ENCODE data around the gene PSMD5. TPM values are rescaled to one million over a fixed set of nuclear protein-coding genes. Genes with fewer than 3 reads are reported as not detected.

PSMD5 gene
- total and polyA plus RNA-seq, 2 of the 4 experiments (the other 2 are of a cell fraction) = 25.6 to 26.1 TPM

GRCh38 chr9:120864719-120865118, 22.0 kb upstream of the PSMD5 start:
- Histone ChIP-seq H3K9me3 (ENCODE audit: control insufficient read depth, insufficient read depth, low read length) (no peaks in the 10 kb centered on the region), H4K20me1 (ENCODE audit: insufficient read depth, low read length) (no peaks in the 10 kb centered on the region), H2BK5ac (ENCODE audit: low read depth, low read length, poor library complexity, severe bottlenecking) (no peak overlapping the region), H3K27ac (ENCODE audit: insufficient read depth, low read length) (no peak overlapping the region), H3K4ac (ENCODE audit: low read depth, low read length) (no peak overlapping the region), H3K4me3 (ENCODE audit: insufficient read depth, low read depth, low read length) (no peak overlapping the region), H3K4me1 (ENCODE audit: control insufficient read depth, insufficient read depth, low read length) (peaks cover 6% of the 10 kb centered on the region), H2AK5ac (ENCODE audit: low read depth, low read length) (no peak overlapping the region), H4K91ac (ENCODE audit: insufficient read depth, low read depth, low read length) (no peak overlapping the region), H3K9ac (ENCODE audit: low read depth, low read length) (no peak overlapping the region), H4K8ac (ENCODE audit: low read depth in 2 of 2, low read length in 2 of 2) (no peak overlapping the region), H3K27me3 (ENCODE audit: control insufficient read depth, insufficient read depth, low read length) (no peaks in the 10 kb centered on the region), H3K23ac (ENCODE audit: low read depth, low read length) (no peak overlapping the region), H3K79me1 (ENCODE audit: low read depth in 1 of 2, low read length in 2 of 2) (peaks cover 7 to 28% of the 10 kb centered on the region in 2 experiments), H2BK20ac (ENCODE audit: low read depth, low read length) (no peak overlapping the region), H3K56ac (ENCODE audit: extremely low read depth, insufficient read depth, low read length) (no peak overlapping the region), H2BK120ac (ENCODE audit: low read depth, low read length) (no peak overlapping the region), H3K9me1 (ENCODE audit: insufficient read depth, low read length) (peaks cover 17% of the 10 kb centered on the region), H2AFZ (replicated peaks; ENCODE audit: low read length, poor library complexity) (no peak overlapping the region), H4K5ac (ENCODE audit: low read depth, low read length) (no peak overlapping the region), H3K14ac (replicated peaks; ENCODE audit: low read depth, low read length) (no peak overlapping the region), H3K18ac (ENCODE audit: low read depth, low read length) (no peak overlapping the region), H3K4me2 (ENCODE audit: low read depth, low read length) (no peak overlapping the region), H3K36me3 (ENCODE audit: control insufficient read depth, insufficient read depth, low read length) (peaks cover 41% of the 10 kb centered on the region), H2AK9ac (replicated peaks; ENCODE audit: low read depth, low read length, poor library complexity) (no peak overlapping the region), H2BK15ac (ENCODE audit: low read depth, low read length) (no peak overlapping the region)
- WGBS, 2 experiments (ENCODE audit: extremely low coverage in 2 of 2, insufficient read length in 1 of 2) = no CpG with 5 or more reads among the region's 5 CpGs
- no peak for DNase-seq
- no TSS peak for BruUV-seq (replicated peaks)
- no peak for TF ChIP-seq CTCF (conservative IDR thresholded peaks at IDR 0.05; ENCODE audit: low read depth, low read length)
- no peak for TF ChIP-seq MAFK (IDR thresholded peaks at IDR 0.05; ENCODE audit: low read depth, low read length)
- TF ChIP-seq RAD21 (IDR thresholded peaks at IDR 0.05; ENCODE audit: low read length) = no peak
- dilution Hi-C loops (cut with HindIII; ENCODE audit: low sequenced_read_pairs, unreplicated experiment) = no loop called here
- in situ Hi-C loops (cut with MboI; ENCODE audit: low sequenced_read_pairs) = no loop called here
- intact Hi-C loops (cut with micrococcal nuclease) = no loop called here
- no peak for ATAC-seq (ENCODE audit: low read depth)
- POLR2A ChIA-PET (ENCODE audit: unreplicated experiment) = no interaction called here
- CTCF ChIA-PET = no interaction called here

Measured in IMR-90 (cell line).